AG08395 (cell line): ENCODE results near the gene TREML4.

Source experiments
- DNase-seq: peaks from one replicate; pipeline ENCODE4 v3.0.0; 2012; ENCODE audit warnings: mixed read lengths, low spot score

Gene TREML4

DNA sequence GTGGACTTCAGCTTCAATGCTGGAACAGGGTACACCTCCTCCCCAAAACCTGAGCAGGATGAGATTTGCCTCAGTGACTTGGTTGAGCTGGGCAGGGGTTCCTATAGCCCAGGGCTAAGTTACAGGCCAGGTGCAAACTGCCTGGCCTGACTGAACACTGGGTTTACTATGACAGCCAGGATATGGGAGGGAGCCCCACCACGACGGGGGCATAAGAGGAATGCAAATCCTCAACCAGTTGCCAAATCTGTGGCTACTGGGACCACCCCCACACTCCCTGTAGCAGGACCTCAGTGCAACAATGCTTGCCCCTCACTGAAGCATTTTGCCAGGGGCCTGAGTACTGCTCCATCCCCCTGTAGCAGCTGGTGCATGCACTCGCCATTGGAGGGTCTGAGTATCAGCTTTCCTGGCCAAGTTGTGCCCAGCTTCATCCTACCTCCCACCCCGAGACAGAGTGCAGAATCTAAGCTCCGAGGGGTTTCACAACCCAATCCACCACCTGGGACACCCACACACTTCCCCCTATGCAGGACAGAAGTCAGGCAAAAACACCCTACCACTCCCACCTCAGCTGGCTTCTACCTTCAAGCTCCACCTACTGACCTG, 27.6 kb downstream of the TREML4 start:
- DNase-seq: no peak

DNA sequence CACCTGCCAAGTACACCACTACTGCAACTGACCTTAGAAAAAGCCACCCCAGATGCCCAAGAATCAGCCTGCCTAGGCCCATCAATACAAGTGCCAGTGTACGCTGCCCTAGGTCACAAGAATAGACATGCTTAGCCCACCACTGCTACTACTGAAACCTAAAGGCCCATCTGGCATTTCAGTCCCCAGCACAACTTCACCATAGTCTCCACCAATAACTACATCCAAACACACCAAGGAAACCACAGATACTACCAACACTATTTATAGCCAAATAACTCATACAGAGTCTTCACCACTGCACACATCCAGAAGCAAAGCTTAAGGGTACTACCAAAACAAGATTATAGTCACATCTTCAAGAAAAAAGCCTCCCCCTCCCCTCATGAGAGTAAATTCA, 28.2 kb downstream of the TREML4 start:
- DNase-seq: no peak

DNA sequence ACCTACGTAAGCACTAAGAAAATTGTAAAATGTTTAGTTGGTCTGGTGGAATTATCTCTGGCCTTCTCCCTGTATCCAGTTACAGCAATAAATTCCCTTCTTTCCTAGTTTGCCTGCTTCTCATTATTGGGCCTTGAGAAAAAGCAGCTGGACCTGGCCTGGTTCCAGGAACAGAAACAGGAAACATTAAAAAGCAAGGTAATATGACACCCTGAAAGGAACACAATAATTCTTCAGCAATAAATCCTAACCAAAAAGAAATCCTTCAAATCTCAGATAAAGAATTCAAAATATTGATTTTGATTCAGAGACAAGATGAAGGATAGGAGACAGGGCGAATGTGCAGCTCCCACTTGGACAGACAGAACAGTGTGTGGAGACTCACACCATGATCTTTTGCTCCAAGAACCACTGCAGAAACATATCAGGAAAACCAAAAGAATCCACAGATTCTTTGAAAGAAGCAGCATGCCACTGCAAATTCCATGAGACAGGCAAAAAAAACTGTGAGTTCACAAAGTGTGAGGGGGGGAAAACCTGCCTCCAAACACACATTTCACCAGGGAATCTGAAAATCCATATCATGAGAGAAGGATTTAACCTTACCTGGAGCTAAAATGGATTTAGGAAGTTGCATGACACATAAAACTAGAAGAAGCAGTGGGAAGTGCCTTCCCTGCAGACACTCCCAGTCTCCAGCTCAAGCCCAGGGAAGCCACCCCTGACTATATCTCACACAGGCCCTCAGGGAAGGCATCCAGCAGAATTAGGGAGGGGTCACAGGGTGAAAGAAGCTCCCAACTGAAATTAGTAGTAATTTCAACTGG, 29.4 kb downstream of the TREML4 start:
- DNase-seq: no peak

DNA sequence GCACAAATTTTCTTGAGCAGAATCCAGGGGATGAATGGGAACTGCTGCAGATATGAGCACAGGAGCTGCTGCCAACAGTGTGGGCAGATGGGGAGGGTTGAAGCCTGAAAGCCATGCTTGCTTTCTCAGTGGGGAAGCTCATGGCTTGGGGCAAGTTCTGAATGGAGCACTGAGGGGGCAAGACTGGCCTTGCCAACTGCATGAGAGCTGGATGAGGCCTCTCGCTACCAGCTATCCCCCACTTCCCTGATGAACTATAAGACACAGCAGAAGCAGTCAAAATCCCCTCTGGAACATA, 30.0 kb downstream of the TREML4 start:
- DNase-seq: no peak

DNA sequence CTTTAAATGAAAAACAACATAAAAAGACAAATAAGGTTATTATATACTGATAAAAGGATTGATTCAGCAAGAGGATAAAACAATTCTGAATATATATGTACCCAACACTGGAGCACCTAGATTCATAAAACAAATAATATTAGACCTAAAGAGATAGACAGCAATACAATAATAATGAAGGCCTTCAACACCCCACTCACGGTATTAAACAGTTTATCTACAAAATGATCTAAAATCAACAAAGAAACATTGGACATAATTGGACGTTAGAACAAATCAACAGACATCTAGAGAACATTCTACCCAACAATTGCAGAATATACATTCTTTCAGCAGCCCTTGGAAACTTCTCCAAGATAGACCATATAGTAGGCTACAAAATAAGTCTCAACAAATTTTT, 34.3 kb downstream of the TREML4 start:
- no peak for DNase-seq

DNA sequence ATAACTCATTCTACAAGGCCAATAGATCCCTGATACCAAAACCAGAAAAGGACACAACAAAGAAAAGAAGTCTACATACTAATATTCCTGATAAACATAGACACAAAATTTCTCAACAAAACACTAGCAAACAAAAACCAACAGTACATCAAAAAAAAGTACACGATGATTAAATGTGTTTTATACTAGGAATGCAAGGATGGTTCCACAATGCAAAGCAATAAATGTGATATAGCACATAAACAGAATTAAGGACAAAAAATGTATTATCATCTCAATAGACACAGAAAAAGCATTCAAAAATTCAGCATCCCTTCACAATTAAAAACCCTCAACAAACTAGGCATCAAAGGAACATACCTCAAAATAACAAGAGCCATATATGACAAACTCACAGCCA, 35.1 kb downstream of the TREML4 start:
- no peak for DNase-seq

DNA sequence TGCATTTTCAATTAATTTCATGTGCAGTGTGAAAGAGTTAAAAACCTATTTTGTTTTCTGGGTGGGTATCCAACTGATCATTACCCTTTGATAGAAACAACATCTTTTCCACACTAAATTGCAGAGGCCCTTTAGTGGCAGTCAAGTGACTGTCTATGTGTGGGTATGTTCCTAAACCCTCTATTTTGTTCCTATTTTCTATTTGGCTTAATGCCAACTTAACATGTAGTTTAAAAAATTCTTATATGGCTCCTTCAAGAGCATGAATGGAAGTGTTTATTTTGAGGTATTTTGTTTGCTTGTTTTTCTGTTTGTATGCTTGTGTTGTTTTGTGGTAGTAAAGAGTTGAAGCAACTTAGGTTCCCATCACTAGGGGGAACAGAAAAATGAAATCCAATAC, 38.4 kb downstream of the TREML4 start:
- DNase-seq: no peak

DNA sequence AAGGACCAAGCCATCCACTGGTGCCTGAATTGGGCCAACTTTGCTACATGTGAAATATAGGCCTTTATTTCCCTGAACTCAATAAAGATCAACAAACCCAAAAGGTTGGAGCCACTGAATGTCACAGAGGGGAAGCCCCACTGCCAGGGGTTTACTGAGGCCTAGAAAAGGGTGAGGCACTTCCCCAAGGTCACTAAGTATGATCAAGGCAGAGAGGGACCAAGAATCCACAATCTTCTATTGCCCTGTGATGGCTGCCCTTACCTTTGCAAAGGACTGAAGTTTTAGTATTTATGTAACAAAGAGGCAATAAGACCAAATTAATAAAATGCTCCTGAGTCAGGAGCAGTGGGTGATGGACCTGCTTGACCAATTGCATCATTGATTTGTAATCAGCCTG, 40.3 kb downstream of the TREML4 start:
- DNase-seq: no peak

DNA sequence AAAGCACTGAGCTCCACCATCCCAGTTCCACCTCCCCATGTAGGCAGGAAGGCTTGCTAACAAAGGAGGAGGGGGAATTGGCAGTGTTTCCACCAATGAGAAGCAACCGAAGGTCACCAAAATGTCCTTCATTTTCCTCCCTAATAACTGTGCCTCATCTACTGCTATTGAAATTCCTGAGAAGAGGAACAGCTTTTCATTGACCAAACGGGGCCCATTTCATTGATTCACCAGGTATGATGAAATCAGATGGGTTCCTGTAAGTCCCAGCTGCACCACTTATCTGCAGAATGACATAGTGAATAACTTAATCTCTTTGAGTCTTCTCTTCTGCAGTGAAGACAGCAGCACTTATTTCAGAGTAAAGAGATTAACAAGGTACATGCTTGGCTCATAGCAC, 41.0 kb downstream of the TREML4 start:
- no peak for DNase-seq

DNA sequence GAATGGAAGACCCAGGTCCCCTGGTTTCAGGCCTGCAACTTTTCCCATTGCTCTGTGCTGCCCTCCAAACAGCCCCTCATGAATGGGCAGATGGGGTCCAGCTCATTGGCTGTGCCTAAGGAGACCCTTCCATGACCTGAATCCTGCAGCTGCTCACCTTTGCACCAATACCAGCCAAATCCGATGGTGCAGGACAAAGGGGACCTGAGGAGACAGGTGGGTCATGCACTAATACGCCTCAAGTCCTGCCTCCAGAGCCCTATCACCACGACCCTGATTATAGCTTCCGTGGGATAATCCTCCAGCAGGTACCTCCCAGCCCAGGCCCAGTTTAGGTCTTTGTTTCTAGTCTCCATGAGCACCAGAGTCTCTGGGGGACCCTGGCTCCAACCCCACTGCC, 41.6 kb downstream of the TREML4 start:
- no peak for DNase-seq

DNA sequence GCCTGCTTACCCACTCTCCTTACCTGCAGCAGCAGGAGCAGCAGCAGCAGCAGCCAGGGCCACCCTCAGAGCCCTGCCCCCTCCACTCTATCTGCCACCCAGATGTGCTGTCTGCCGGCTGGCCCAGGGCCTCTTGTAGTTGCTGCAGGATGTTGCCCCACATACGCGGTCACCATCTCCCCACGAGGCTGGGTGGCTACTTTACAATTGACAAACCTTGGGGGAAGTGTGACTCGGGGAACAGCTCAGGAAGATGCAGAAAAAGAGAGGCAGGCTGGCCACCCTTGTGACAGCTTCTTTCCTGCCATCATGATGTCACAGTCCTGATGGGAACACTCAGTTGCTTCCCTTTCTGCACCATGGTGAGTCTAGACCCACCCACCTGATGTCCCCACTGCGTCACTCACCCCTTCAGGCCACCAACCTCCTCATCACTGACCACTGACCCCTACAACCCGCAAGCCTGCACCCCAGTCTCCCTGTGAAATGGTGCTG, 43.8 kb downstream of the TREML4 start:
- DNase-seq: no peak

DNA sequence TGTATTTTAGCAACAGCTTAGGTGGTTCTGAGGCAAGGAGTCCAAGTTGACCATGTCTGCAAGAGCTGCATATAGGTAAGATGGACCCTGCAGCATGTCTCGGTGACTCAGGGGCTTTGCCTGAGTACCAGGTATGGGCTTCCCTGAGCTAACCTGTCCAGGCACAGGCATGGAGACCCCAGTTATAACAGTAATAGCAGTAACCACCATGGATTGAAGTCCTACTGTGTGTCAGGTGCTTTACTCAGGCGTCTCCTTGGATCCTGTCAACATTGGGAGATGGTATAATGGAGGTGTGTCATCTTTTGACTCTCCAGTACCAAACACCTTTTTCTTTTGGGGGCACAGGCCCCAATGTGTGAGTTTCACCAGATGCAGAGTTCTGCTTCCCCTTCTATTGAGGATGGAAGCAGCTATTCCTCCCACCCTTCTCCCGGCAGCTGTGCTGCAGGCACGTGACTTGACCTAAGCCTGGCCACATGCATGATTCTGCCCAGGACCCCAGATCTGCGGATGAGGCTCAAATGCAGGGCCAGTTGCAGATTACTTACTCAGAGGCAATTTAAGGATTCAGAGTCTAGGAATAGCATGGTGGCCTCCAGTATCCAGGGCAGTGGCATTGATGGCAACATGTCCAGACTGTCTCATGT, 44.6 kb downstream of the TREML4 start:
- no peak for DNase-seq

DNA sequence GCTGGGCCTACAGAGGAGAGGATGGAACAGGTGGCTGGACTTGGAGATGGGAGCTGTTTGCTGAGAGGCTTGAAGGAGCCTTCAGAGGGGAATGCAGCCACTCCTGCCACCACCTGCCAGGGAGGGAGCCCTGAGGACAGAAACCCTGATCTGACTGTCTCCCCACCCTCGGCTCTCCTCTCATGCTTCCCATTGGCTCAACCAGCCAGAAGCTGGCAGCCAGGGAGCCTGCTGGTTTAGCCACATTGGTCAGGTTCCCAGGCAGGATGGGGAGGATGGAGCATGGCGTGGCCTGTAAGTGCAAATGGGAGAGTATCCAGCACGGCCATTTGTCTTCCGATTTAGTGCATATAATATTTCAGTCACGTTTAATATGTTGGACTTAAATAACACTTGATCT, 45.6 kb downstream of the TREML4 start:
- DNase-seq: no peak

DNA sequence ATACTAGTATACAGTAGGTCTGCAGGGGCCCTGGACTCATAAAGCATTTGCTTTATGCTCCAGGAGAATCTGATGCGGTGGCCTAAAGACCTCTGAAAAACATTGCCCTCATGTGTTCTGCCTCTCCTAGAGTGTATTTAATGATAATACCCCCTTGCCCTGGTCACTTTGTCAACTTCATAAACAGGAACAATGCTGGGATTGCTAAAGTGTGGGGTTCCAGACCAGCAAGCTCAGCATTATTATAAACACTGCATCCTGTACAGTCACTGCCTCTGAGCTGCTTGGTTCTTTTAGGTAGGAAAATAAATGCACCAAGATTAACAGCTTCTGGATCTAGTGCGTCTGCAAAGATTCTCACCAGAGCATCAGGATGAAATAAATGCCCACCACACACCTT, 46.1 kb downstream of the TREML4 start:
- no peak for DNase-seq

DNA sequence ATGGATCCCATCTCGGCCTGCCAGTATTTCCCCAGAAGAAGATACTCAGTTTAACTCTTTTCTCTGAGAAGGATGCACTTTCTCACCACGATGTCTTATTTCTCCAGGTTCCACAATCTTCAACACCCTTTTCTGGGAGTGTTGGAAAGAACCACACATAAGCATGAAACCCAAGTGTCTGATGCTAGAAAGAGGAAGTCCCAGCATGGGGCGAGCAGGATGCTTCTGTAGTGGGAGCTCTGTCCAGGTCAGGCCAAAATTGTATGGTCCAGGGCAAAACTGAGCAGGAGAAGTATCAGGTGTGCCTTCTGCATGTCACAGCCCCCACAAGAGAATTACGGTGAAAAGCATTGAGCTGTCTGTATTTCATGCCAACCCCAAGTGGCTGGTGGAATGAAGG, 47.3 kb downstream of the TREML4 start:
- no peak for DNase-seq

DNA sequence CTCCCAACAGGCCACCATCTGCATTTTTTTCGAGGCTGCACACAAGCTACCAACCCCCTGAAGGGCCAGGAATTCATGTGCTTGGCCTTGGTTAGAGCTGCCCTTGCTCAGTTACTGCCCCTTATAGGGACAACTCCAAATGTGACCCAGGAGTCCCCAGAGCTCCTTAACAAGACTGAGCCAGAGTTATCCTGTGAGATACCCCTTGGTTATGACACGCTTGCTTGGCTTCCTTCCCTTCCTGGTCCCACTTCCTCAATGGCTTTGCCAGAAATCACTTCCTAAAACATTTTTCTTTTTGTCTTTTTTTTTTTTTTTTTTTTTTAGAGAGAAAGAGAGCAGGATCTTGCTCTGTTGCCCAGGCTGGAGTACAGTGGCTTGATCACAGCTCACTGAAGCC, 49.5 kb downstream of the TREML4 start:
- DNase-seq: peak; percentile 1

DNA sequence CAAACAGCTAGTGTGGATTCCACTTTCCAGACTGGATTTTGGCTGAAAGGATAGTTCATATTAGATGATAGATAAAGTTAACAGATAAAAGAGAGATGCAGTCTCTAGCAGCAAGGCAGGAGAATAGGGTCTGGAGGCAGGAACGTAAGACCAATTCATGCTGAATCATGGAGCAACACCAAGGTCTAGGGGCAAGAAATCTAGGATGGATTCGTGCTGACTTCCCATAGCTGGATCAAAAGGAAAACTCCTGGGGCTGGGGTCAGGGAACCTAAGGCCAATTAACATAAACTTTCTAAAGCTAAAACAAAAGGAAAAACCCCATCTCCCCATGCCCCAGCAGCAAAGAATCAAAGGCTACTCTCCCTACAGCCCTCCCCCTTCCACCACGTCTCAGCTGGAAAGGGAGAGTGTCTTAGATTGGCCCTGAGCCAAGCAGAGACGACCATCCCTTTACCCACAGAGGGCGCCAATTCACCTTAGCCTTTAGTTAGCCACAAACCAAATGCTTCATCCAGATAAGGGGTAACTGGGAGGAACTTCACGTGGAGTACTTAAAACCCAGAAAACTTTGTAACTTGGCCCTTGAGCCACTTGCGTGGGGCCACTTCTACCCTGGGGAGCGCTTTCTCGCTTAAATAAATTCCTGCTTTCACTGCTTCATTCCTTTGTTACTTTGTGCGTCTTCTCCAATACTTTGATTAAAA, 50.7 kb downstream of the TREML4 start:
- DNase-seq: no peak

DNA sequence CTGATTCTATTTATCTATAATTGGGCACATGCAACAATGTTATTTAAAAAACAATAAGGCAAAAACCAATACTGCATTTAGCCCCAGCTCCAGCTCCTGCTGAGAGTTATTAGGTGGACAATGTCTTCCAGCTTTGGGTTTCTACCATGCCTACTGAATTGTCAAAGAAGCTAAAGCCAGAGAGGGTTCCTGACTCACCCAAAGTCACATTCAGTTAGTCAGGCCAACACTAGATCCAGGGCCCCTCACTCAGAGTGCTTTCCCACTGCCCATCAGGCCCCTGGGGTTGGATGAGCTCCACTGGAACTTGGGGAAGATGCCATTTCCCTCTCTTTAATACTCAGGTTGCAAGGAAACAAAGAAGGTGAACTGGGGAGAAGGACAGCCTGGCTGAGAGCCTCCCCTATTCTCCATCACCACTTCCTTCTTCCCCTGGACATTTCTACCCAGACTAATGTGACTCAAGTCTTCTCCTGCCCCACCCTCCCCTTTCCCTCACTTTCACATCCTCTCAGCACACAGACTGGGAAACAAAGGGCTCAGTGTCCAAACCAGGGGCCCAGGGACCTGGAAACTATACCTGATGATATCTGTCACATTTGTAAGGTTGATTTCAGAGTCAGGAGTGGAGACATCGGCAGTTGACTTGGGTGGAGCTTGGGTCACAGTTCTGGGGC, 52.4 kb downstream of the TREML4 start:
- DNase-seq: no peak

DNA sequence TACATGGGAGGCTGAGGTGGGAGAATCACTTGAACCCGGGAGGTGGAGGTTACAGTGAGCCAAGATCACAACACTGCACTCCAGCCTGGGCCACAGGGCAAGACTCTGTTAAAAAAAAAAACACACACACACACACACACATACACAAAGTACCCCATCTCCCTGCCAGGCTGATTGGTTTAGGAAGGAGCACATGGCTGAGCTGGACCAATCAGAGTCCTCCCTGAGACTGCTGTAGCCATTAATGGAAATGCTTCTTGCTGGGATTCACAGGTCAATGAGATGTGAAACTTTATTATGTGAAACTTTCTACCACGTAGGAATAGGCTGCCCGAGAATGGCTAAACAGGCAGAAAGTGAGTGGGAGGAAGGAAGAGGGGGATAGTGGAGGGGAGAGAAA, 55.5 kb downstream of the TREML4 start:
- no peak for DNase-seq

DNA sequence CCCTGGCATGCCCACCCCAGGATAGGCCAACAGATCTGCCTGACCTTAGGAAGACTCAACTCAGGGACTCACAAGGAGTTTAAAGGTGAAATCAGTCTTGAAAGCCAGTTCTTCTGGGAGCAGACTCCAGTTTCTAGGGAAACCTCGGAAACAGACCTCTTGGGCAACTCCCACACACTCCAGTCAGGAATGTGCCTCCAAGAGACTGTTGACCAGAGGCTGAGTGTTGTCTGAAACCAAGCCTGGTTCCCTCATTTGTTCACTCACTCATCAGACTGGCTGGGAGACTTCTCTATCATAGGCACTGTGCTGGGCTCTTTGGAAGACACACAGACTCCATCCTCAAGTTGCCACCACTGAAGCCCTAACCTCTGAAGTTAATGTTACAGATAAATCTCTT, 56.6 kb downstream of the TREML4 start:
- DNase-seq: peak; percentile 17

DNA sequence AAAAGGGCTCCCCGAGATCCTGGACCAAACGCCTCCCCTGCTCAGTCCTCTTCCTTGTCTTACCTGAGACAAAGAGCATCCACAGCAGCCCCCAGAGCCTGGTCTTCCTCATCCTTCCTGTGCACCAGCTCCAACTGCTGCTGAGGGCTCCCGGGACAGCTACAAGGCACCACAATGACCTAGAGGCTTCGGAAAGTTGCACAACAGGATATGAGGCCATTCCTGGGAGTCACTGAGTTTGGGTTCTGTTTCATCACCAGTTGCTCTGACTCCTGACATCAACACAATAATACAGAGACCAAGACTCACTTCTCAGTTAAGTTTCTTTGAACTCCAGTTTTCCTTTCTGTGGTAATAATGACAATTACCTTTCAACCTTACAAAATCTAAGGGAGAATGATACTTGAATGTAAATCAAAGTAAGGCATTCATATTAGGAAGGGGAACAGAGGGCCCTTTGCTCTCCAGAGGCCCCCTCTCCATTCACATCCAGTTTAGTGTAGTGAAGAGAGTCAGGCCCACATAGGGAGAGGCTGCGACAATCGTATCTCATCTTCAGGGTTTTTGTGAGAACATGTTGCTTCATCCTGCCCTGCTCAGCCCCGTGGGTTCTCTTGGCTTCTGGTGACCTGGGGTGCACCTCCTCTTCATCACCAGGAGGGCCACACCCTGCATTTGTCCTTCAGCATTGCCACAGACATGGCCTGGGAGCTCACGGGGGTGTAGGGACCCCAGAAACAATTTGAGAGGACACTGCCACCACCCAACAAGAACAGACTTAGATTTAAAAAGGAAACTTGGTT, 58.6 kb downstream of the TREML4 start, which contains the start of gene TREM1:
TREM1 (minus strand) TSS at position 139 of the 803 bp plus-strand sequence; CDS start at position 112, 27 bp downstream.
- DNase-seq: peak; percentile 34
